Esophagus mucosa (tissue), 1 donor: ENCODE measurements around the gene ELAPOR2. TPM values are rescaled to one million over a fixed set of nuclear protein-coding genes. Genes with fewer than 3 reads are reported as not detected.
"Not testable (repeated sequence)": the region's sequence is repeated elsewhere in the genome, so short reads cannot be mapped to it uniquely, and the experiment has no call there.

ENCODE experiments used
- ATAC-seq: fragments of 200-7000 bp; cut with Tn5 transposase; one replicate; pipeline ENCODE4 v1.9.1; 2020
- total RNA-seq: library from RNA; stranded (reverse); gene quantifications from one replicate; pipeline ENCODE4 v1.2.4, GENCODE V29; 2023
- donor health status: DM: yes; HTN: yes; CAD: no.

ELAPOR2 gene
- total RNA-seq, 1 donor from 2014 or later: 2.2 TPM

- ATAC-seq: not testable (repeated sequence)
Observed at GRCh38 chr7:87044713-87045112, 14.7 kb downstream of the ELAPOR2 start.

DNA sequence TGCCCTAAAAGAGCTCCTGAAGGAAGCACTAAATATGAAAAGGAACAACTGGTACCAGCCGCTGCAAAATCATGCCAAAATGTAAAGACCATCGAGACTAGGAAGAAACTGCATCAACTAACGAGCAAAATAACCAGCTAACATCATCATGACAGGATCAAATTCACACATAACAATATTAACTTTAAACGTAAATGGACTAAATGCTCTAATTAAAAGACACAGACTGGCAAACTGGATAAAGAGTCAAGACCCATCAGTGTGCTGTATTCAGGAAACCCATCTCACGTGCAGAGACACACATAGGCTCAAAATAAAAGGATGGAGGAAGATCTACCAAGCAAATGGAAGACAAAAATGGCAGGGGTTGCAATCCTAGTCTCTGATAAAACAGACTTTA is 17.9 kb downstream of the ELAPOR2 start:
- ATAC-seq: not testable (repeated sequence)

DNA sequence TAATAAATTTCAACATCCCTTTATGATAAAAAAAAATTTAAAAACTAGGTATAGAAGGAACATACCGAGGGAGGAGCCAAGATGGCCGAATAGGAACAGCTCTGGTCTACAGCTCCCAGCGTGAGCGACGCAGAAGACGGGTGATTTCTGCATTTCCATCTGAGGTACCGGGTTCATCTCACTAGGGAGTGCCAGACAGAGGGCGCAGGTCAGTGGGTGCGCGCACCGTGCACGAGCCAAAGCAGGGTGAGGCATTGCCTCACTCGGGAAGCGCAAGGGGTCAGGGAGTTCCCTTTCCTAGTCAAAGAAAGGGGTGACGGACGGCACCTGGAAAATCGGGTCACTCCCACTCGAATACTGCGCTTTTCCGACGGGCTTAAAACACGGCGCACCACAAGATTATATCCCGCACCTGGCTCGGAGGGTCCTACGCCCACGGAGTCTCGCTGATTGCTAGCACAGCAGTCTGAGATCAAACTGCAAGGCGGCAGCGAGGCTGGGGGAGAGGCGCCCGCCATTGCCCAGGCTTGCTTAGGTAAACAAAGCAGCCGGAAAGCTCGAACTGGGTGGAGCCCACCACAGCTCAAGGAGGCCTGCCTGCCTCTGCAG is 19.7 kb downstream of the ELAPOR2 start:
- ATAC-seq: not testable (repeated sequence)

DNA sequence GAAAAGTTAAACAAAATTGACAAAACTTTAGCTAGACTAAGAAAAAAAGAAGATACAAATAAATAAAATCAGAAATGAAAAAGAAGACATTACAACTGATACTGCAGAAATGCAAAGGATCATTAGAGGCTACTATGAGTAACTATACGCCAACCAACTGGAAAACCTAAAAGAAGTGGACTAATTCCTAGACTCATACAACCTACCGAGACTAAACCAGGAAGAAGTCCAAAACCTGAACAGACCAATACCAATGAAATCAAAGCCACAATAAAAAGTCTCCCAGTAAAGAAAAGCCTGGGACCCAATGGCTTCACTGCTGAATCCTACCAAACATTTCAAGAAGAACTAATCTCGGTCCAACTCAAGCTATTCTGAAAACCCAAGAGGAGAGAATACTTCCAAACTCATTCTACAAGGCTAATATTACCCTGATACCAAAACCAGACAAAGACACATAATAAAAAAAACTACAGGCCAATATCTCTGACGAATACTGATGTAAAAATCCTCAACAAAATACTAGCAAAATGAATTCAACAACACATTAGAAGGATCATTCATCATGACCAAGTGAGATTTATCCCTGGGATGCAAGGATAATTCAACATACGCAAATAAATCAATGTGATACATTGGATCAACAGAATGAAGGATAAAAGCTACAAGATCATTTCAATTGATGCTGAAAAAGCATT is 20.3 kb downstream of the ELAPOR2 start:
- no peak for ATAC-seq

DNA sequence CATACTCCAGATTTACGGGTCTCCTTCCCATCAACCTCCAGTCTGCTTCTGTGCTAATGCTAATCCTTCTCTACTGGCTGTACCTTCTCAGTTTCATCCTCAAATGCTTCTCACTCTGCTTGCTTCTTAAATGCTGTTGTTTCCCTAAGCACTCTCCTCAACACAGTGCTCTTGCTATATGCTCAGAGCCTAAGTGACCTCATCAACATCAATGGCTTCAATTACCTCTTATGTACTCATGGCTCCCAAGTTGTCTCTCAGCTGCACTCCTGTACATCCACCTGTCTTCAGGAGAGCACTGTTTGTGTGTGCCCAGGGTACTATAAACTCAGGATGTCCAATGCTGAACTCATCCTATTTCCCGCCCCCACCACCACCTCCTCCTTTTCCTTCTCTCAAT is 22.5 kb downstream of the ELAPOR2 start:
- no peak for ATAC-seq

DNA sequence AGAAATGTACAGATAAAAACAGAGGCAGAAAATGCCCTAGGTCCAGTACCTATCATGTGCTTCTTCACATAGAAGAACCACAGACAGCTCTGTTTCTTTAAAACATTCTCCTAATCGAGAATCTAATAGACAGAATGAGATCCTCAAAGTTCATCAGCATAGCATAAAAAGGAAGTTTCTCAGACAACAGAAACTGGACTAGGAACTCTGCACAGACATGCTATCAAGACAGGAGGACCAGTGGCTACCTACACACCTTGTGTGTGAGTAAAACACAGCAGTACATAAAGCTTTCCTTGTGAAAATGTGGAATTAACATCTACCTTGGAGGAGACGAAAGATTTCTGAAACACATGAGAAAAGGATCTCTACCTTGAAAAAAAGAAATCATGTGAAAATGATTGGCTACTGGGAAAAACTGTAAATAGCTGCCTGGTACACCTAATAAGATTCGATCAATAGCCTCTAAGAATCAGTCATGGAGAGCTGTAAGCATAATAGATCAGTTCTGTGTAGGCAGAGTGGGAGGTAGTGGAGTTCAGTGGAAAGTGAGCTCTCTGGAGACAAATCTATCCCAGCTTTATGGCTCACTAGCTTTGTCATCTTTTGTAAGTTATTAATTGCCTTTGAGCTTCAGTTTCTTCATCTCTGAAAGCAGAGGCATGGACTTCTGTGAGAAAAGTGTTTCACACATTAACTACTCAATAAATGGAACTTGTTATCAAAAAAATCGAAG is 26.7 kb downstream of the ELAPOR2 start:
- ATAC-seq: no peak

DNA sequence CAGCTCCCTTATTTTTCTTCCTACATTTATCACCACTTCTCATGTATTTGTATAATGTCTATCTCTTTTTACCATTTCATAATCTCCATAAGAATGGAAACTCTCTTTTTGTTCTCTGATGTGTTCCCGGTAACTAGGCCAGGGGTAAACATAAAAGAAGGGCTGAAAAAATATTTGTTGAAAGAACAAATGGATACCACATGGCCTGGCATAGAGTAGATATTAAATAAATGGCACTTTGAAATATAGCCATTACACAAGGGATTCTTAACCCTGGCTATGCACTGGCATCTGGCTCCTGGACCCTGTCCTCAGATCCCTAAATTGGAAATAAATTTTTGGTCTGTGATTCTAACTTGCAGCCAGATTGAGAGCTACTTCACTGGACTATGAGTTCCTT is 30.4 kb downstream of the ELAPOR2 start:
- ATAC-seq: no peak

- no peak for ATAC-seq
Observed at GRCh38 chr7:87028636-87029035, 30.8 kb downstream of the ELAPOR2 start.

GRCh38 chr7:87027900-87028299 is 31.6 kb downstream of the ELAPOR2 start:
- no peak for ATAC-seq

DNA sequence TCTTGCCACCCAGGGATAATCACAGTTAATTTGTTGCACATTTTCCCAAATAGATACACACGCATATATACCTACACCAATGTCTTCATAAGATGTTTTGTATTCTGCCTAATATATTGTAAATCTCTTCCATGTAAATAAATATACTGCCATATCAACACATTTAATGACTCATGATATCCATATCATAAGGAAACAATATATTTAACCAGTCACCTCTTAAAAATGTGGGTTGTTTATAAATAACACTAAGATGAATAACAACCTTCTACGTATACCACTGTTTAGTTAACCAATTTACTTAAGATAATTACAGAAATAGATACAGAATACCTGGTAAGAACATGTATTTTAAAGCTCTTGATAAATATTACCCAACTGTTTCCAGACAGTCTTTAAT is 38.2 kb downstream of the ELAPOR2 start:
- ATAC-seq: no peak

DNA sequence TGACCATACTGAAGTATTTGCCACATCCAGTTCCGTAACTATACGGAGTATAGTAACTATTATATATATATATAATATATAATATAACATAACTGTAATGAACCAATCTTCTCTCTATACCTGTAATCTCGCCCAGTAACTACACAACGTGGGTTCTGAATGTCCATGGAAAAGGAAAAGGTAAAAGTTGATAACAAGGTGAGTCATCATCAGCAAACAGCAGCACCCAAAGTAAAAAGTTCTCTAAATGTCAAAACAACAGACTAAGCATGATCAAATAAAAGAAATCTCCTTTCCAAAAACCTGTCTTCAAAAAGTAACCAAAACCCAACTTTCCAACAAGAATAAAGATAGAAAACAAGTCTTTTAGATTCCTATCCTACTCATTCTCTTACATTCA is 42.8 kb downstream of the ELAPOR2 start:
- no peak for ATAC-seq

DNA sequence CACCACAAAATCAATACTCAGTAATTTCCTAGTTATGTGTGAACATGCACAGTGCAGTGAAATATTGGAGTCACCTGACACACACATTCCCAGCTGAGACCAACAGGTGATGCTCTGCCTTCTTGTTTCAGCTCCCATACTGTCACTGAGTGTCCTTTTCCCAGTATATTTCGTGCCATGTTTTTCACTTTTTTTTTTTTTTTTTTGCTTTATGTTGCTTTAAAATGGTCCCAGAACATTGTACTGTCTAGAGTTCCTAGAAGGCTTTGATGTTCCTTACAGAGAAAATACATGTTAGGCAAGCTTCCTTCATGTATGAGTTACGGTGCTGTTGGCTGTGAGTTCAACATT is 45.6 kb downstream of the ELAPOR2 start:
- ATAC-seq: no peak

DNA sequence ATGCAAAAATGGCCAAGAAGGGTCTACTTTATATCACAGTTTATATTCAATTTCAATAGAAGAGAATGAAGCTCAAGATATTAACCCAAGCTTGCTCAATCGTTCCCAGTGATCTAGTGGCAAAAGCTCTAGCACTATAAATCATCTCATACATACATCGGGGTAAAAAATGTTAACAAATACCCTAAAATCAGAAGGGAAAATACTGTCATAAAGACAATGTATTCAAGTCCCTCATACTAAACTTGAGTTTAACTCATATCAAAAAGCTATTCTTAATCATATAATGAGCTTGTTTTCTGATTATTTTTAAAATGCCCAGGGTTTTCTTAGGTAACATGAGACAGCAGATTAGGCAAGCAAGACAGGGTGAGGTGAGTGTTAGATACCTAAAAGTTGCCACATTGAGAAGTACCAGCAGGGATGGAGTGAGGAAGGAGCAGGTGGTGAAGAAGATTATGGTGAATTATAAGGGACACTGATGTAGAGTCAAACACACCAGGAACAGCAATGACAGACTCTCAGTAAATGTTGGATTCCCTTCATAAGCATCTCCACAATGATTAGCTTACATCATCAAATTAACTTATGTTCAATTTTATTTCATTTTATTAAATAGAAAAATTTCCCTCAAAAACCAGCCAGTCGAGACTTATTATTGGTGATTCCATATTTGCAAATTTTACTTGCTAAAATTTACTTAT is 46.2 kb downstream of the ELAPOR2 start:
- ATAC-seq: no peak

Other genes with a start within 250 kb of the ELAPOR2 start
- gene DMTF1, start 92.8 kb upstream of the ELAPOR2 start, total RNA-seq: 26.3 TPM
- 8.1 TPM for gene TMEM243, start 160.1 kb upstream of the ELAPOR2 start, total RNA-seq